ENCODE results near the gene RMND5A.
A peak's percentile ranks its signal among the peaks of the same experiment; 100 is the strongest.

RMND5A gene

GRCh38 chr2:86677816-86678215 lies 42.3 kb upstream of the RMND5A start:
- Histone ChIP-seq H3K4me3 (no peak overlapping the region), H3K9ac (no peak overlapping the region), H3K27ac (no peak overlapping the region), H3K4me1 (peaks cover 0 to 8% (median 0%) of the 10 kb centered on the region in 10 experiments; a peak in 1 of 20 replicates), H3K36me3 (peaks cover 0 to 16% (median 0%) of the 10 kb centered on the region in 11 experiments; a peak in 7 of 22 replicates), H3K4me2 (0 out of 22 replicates have a peak overlapping the region, but pooled peaks of 1 of the 11 experiments have one; percentile 10), H3K9me3 (replicated peaks in 1 of 11) (no peaks in the 10 kb centered on the region; a peak in 1 of 22 replicates), H4K20me1 (no peaks in the 10 kb centered on the region), H3K27me3 (no peaks in the 10 kb centered on the region)
- no peak for TF ChIP-seq Cebpa-rat (IDR thresholded peaks at IDR 0.05)

- H3K4me2 ChIP-seq = no peak overlapping the region
- H3K9ac ChIP-seq = no peak overlapping the region
- H4K20me1 ChIP-seq = no peaks in the 10 kb centered on the region
- H3K4me3 ChIP-seq = no peak overlapping the region
- H3K27me3 ChIP-seq = no peaks in the 10 kb centered on the region
- H3K36me3 ChIP-seq = peaks cover 0 to 9% (median 0%) of the 10 kb centered on the region in 11 experiments; a peak in 4 of 22 replicates
- H3K4me1 ChIP-seq = peaks cover 0 to 8% (median 0%) of the 10 kb centered on the region in 10 experiments; a peak in 1 of 20 replicates
- TF ChIP-seq Cebpa-rat (IDR thresholded peaks at IDR 0.05) = no peak
- no peak overlapping the region for H3K27ac ChIP-seq
- H3K9me3 ChIP-seq (replicated peaks in 1 of 11) = no peaks in the 10 kb centered on the region; a peak in 1 of 22 replicates
These were observed 41.1 kb upstream of the RMND5A start for GRCh38 chr2:86679036-86679435.

- Histone ChIP-seq H3K27me3 (no peaks in the 10 kb centered on the region), H3K27ac (no peak overlapping the region), H3K9ac (no peak overlapping the region), H3K9me3 (replicated peaks in 1 of 11) (peaks cover 0 to 5% (median 0%) of the 10 kb centered on the region in 11 experiments; a peak in 4 of 22 replicates), H3K4me3 (no peak overlapping the region), H4K20me1 (no peaks in the 10 kb centered on the region), H3K4me2 (no peak overlapping the region), H3K36me3 (peaks cover 0 to 32% (median 16%) of the 10 kb centered on the region in 11 experiments; a peak in 11 of 22 replicates), H3K4me1 (no peaks in the 10 kb centered on the region)
- TF ChIP-seq Cebpa-rat (IDR thresholded peaks at IDR 0.05) = no peak
These were observed 34.7 kb upstream of the RMND5A start for GRCh38 chr2:86685351-86685750.

GRCh38 chr2:86686460-86686859 lies 33.6 kb upstream of the RMND5A start:
- TF ChIP-seq Cebpa-rat (IDR thresholded peaks at IDR 0.05) = no peak
- no peak overlapping the region for H3K27ac ChIP-seq

GRCh38 chr2:86686905-86687304 lies 33.2 kb upstream of the RMND5A start:
- H3K36me3 ChIP-seq = peaks cover 0 to 33% (median 16%) of the 10 kb centered on the region in 11 experiments; a peak in 12 of 22 replicates
- peaks cover 0 to 10% (median 1%) of the 10 kb centered on the region in 11 experiments; a peak in 15 of 22 replicates for H3K9me3 ChIP-seq (replicated peaks in 1 of 11)
- no peaks in the 10 kb centered on the region for H3K27me3 ChIP-seq
- H3K27ac ChIP-seq = no peak overlapping the region
- TF ChIP-seq Cebpa-rat (IDR thresholded peaks at IDR 0.05) = no peak
- H4K20me1 ChIP-seq = no peaks in the 10 kb centered on the region
- H3K4me1 ChIP-seq = no peaks in the 10 kb centered on the region
- H3K9ac ChIP-seq = no peak overlapping the region
- H3K4me2 ChIP-seq = no peak overlapping the region
- H3K4me3 ChIP-seq = no peak overlapping the region

More at GRCh38 chr2:86686460-86686859, 33.6 kb upstream of the RMND5A start:
- Histone ChIP-seq H3K4me1 (no peaks in the 10 kb centered on the region), H3K4me2 (no peak overlapping the region), H3K36me3 (peaks cover 0 to 32% (median 16%) of the 10 kb centered on the region in 11 experiments; a peak in 11 of 22 replicates), H3K27me3 (no peaks in the 10 kb centered on the region), H3K9ac (no peak overlapping the region), H3K9me3 (replicated peaks in 1 of 11) (peaks cover 0 to 6% (median 0%) of the 10 kb centered on the region in 11 experiments; a peak in 5 of 22 replicates), H3K4me3 (no peak overlapping the region), H4K20me1 (no peaks in the 10 kb centered on the region)

- Histone ChIP-seq H3K4me2 (no peak overlapping the region), H3K9me3 (replicated peaks in 1 of 11) (peaks cover 42 to 64% (median 54%) of the 10 kb centered on the region in 11 experiments), H3K9ac (no peak overlapping the region), H3K36me3 (peaks cover 0 to 66% (median 29%) of the 10 kb centered on the region in 11 experiments; a peak in 17 of 22 replicates), H4K20me1 (no peaks in the 10 kb centered on the region), H3K4me1 (peaks cover 0 to 14% (median 9%) of the 10 kb centered on the region in 10 experiments; a peak in 11 of 20 replicates), H3K27ac (no peak overlapping the region), H3K27me3 (no peaks in the 10 kb centered on the region), H3K4me3 (peak overlapping the region in 1 of 10 experiments; percentile 22; a peak in 1 of 20 replicates)
- no peak for TF ChIP-seq Cebpa-rat (IDR thresholded peaks at IDR 0.05)
These were observed 24.9 kb upstream of the RMND5A start for GRCh38 chr2:86695053-86695691.

GRCh38 chr2:86697551-86698104 lies 22.5 kb upstream of the RMND5A start:
- Histone ChIP-seq H3K4me1 (peaks cover 0 to 14% (median 9%) of the 10 kb centered on the region in 10 experiments; a peak in 11 of 20 replicates), H3K27ac (peak overlapping the region in 8 of 11 experiments; percentile 9 to 73 (median 52); a peak in 12 of 22 replicates), H4K20me1 (no peaks in the 10 kb centered on the region), H3K4me2 (peak overlapping the region in 7 of 11 experiments; percentile 0 to 66 (median 46); a peak in 12 of 22 replicates), H3K27me3 (no peaks in the 10 kb centered on the region), H3K9me3 (replicated peaks in 1 of 11) (peaks cover 34 to 49% (median 46%) of the 10 kb centered on the region in 11 experiments), H3K36me3 (peaks cover 0 to 66% (median 25%) of the 10 kb centered on the region in 11 experiments; a peak in 17 of 22 replicates), H3K4me3 (no peak overlapping the region), H3K9ac (peak overlapping the region in 3 of 11 experiments; percentile 2 to 24 (median 18); a peak in 4 of 22 replicates)
- TF ChIP-seq Cebpa-rat (IDR thresholded peaks at IDR 0.05) = no peak

- no peak overlapping the region for H3K27ac ChIP-seq
- no peak for TF ChIP-seq Cebpa-rat (IDR thresholded peaks at IDR 0.05)
- H4K20me1 ChIP-seq = no peaks in the 10 kb centered on the region
- H3K4me2 ChIP-seq = no peak overlapping the region
- peaks cover 3 to 19% (median 15%) of the 10 kb centered on the region in 11 experiments for H3K9me3 ChIP-seq (replicated peaks in 1 of 11)
- peaks cover 0 to 19% (median 10%) of the 10 kb centered on the region in 10 experiments; a peak in 11 of 20 replicates for H3K4me1 ChIP-seq
- H3K4me3 ChIP-seq = no peak overlapping the region
- H3K27me3 ChIP-seq = no peaks in the 10 kb centered on the region
- H3K9ac ChIP-seq = no peak overlapping the region
- H3K36me3 ChIP-seq = peaks cover 0 to 45% (median 8%) of the 10 kb centered on the region in 11 experiments; a peak in 15 of 22 replicates
These were observed 19.4 kb upstream of the RMND5A start for GRCh38 chr2:86700690-86701089.

All from BLaER1 treated with 17β-estradiol and CSF1 and Interleukin-3, amounts not matched to agents 10 nM and 100 nM (cell line).